Stomach (tissue), 9 donors: ENCODE data around the gene GPR108. TPM values are rescaled to one million over a fixed set of nuclear protein-coding genes. Genes with fewer than 3 reads are reported as not detected.

ENCODE experiments used
- DNase-seq, 2 donors: peaks; one replicate each; pipeline versions ENCODE4 v3.0.0 to v3.0.0-alpha.2; 2013 to 2019
- H3K27ac ChIP-seq, 5 donors: fragments of 200-600 bp in 4 of 5; sonication (generic) in 4 of 5; one replicate each; pipeline ENCODE4 v1.5.1; 2013 to 2019; ENCODE audit warnings: mild to moderate bottlenecking in 1 of 5, moderate library complexity in 1 of 5
- H3K27me3 ChIP-seq, 3 donors: fragments of 200-600 bp; sonication (generic); one replicate each; pipeline ENCODE4 v1.5.1; 2017 to 2019; ENCODE audit warnings: mixed run types in 1 of 3
- H3K36me3 ChIP-seq, 4 donors: fragments of 200-600 bp; sonication (generic); 1 replicate in 3 of 4; 2 replicates in 1 of 4; pipeline ENCODE4 v1.5.1; 2016 to 2019
- H3K4me1 ChIP-seq, 4 donors: fragments of 200-600 bp; sonication (generic); one replicate each; pipeline ENCODE4 v1.5.1; 2016 to 2019
- H3K4me3 ChIP-seq, 4 donors: fragments of 200-600 bp; sonication (generic) in 3 of 4; one replicate each; pipeline ENCODE4 v1.5.1; 2016 to 2019; ENCODE audit warnings: mild to moderate bottlenecking in 1 of 4
- H3K9me3 ChIP-seq, 4 donors: fragments of 200-600 bp; sonication (generic); one replicate each; pipeline ENCODE4 v1.5.1; 2016 to 2019
- EP300 ChIP-seq: sonication (generic); formaldehyde crosslinking; IDR thresholded peaks from one replicate; pipeline ENCODE4 v1.6.1; 2017; ENCODE audit warnings: antibody characterized with exemption
- POLR2A ChIP-seq, 4 donors: fragments of 450-650 bp; IDR thresholded peaks; one replicate each; pipeline ENCODE4 v1.6.1; 2016; ENCODE audit warnings: antibody characterized with exemption in 4 of 4, control low read depth in 2 of 4, mild to moderate bottlenecking in 1 of 4, moderate library complexity in 1 of 4
- POLR2AphosphoS5 ChIP-seq, 3 donors: sonication (generic); formaldehyde crosslinking; IDR thresholded peaks; one replicate each; pipeline ENCODE4 v1.6.1; 2016; ENCODE audit warnings: antibody characterized with exemption in 3 of 3
- WGBS, 5 donors: extraction: QIAGEN DNeasy Blood & Tissue Kit in 3 of 5; methylation state at CpG; one replicate each; pipeline versions ENCODE4 v1.1.5 to v1.1.7; 2013 to 2018; 5-methylcytosine and 5-hydroxymethylcytosine counted together
- intact Hi-C: fragments of 100-400 bp; cut with DNase I; formaldehyde crosslinking; loops from one replicate; pipeline ENCODE4 v1.15.1; 2023; ENCODE audit warnings: low total_unique reads
- polyA plus RNA-seq, 3 donors: library from polyadenylated mRNA; stranded (reverse); fragments of 200-250 nt; gene quantifications; one replicate each; pipeline ENCODE4 v1.2.3, GENCODE V29; 2013
- total RNA-seq, 5 donors: library from RNA; depleted of rRNA; stranded (reverse); fragments of >200 nt; gene quantifications; one replicate each; pipeline versions ENCODE4 v1.1.0 to v1.2.3, GENCODE V29; 2014 to 2016
- TF ChIP-seq, protein P1 (sequence below), 7 experiments: fragments of 450-650 bp in 4 of 7; fragments of 200-600 bp in 3 of 7; sonication (generic) in 3 of 7; IDR thresholded peaks; one replicate each; pipeline ENCODE4 v1.5.1; 2016 to 2019; ENCODE audit warnings: antibody characterized with exemption in 7 of 7, control low read depth in 2 of 7, mild to moderate bottlenecking in 1 of 7
- donor health status: healthy with polysubstance abuse.
- donor health status: Bipolar disorder and iron deficiency.
- donor health status: healthy.

The GPR108 gene
- total and polyA plus RNA-seq, 8 donors, result 28.1 to 132 (median 59.2) TPM

DNA sequence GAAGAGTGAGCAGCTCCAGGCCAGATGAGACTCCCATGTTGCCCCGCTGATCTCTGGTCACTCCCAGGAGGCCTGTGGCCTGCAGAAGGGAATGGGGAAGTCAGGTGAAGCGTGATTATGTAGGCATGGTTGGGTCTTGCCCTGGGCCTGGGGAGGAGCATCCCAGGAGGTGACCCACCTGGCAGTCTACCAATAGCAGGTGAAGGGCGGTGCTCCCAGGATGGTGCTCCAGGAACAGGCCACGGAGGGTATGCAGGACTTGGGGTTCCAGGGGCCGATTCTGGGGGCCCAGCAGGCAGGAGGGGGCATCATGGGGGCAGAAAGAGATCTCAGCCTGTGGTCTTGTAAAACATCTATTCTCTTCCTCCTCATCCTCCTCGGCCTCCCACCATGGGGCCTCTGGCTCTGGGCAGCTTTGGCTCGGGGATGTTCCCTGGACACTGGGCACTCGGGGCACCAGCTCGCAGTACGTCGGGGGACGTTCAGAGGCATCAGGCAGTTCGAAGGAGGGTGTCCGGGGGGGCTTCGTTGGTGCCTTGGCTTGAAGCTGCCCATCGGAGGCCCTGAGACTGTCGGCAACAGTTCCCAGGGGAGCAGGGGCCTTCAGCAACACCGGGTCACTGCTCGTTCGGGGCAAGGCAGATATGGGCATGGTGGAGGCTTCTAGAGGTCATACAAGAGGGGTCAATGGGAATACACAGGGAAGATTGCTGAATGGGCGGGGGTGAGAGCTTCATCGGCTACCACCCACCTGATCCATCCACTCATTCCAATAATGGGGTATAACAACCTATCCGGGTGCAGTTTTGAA, 17.5 kb upstream of the GPR108 start:
- intact Hi-C loops, result no loop called here

DNA sequence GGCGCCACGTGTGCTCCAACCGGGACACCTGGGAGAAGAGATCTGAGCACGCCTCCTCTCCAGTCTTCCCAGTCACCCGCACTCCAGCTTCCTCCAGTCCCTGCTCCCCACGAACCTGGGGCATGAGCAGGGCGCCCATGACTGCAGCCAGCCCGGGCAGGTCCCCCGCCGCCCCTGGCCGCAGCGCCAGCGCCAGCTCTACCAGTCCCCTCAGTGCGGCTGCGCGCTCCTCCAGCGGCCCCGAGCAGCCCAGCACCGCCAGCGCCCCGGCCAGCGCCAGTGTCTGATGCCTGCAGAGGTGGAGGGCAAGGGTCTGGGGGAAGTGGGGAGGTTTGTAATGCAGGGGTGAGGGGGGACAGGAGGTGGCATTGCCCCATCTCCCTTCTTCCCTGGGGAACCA, 16.8 kb upstream of the GPR108 start:
- TF ChIP-seq, protein P1, sequence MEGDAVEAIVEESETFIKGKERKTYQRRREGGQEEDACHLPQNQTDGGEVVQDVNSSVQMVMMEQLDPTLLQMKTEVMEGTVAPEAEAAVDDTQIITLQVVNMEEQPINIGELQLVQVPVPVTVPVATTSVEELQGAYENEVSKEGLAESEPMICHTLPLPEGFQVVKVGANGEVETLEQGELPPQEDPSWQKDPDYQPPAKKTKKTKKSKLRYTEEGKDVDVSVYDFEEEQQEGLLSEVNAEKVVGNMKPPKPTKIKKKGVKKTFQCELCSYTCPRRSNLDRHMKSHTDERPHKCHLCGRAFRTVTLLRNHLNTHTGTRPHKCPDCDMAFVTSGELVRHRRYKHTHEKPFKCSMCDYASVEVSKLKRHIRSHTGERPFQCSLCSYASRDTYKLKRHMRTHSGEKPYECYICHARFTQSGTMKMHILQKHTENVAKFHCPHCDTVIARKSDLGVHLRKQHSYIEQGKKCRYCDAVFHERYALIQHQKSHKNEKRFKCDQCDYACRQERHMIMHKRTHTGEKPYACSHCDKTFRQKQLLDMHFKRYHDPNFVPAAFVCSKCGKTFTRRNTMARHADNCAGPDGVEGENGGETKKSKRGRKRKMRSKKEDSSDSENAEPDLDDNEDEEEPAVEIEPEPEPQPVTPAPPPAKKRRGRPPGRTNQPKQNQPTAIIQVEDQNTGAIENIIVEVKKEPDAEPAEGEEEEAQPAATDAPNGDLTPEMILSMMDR (IDR thresholded peaks at IDR 0.05), result no peak
- TF ChIP-seq EP300 (no peak), POLR2A (IDR thresholded peaks at IDR 0.05) (no peak), POLR2AphosphoS5 (IDR thresholded peaks at IDR 0.05) (no peak)
- no peak for DNase-seq
- Histone ChIP-seq H3K4me1 (peaks cover 8 to 22% (median 15%) of the 10 kb centered on the region in 4 donors), H3K27ac (peak overlapping the region in 2 of 5 donors; percentile 83), H3K27me3 (no peaks in the 10 kb centered on the region), H3K4me3 (no peak overlapping the region), H3K9me3 (no peaks in the 10 kb centered on the region), H3K36me3 (peaks cover 30 to 72% (median 62%) of the 10 kb centered on the region in 4 donors)
- intact Hi-C loops, result no loop called here
- WGBS, 5 donors, result 93 to 99% (median 95%) methylated on average over 12 to 22 of the region's 22 CpGs

More for the DNA sequence above, 17.5 kb upstream of the GPR108 start:
- DNase-seq, result no peak
- Histone ChIP-seq H3K9me3 (no peaks in the 10 kb centered on the region), H3K27me3 (no peaks in the 10 kb centered on the region), H3K4me3 (no peak overlapping the region), H3K36me3 (peaks cover 23 to 72% (median 60%) of the 10 kb centered on the region in 4 donors), H3K4me1 (peaks cover 8 to 22% (median 15%) of the 10 kb centered on the region in 4 donors), H3K27ac (no peak overlapping the region)
- 89 to 93% (median 90%) methylated on average over 20 to 23 of the region's 23 CpGs for WGBS, 5 donors
- TF ChIP-seq POLR2A (IDR thresholded peaks at IDR 0.05) (no peak), EP300 (no peak), POLR2AphosphoS5 (IDR thresholded peaks at IDR 0.05) (no peak)
- TF ChIP-seq, protein P1 (IDR thresholded peaks at IDR 0.05), result no peak

DNA sequence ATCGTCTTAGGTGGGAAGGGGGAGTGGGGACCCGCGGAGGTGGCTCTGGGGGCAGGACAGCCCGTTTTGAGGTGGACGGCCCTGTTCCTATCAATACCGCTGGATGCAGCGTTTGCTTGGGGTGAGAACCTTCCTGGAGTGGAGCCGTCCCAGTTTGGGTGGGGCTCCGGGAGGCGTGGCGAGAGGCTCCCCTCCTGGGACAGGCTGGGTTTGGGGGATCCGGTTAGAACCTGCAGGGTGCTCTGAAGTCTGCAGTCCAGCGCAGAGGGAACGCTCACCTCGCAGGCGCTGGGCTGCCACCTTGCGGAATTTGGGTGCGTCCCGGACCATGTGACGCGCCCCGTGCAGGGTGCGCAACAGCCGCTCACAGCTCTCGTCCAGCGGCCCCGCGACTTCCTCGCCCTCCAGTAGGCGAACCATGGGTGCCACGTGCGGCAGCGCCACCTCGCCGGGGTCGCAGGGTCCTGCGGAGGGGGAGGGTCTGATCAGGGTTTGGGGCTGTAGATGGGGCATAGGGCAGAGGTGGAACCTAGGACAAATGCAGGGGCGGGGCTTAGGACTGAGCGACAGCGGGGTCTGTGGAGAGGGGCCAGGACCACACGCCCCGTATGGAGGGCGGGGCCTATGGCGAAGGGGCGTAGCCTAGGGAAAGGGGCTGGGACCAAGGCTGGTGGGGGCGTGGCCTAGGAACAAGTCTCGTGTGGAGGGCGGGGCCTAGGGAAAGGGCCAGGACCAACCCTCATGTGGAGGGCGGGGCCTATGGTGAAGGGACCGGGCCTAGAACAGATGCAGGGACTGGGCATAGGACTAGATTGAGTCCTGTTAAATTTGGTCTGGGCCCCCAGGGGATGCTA, 16.0 kb upstream of the GPR108 start:
- Histone ChIP-seq H3K27me3 (no peaks in the 10 kb centered on the region), H3K4me3 (peak overlapping the region; percentile 36 to 49 (median 41)), H3K27ac (peak overlapping the region; percentile 69 to 83 (median 81)), H3K36me3 (peaks cover 34 to 72% (median 62%) of the 10 kb centered on the region in 4 donors), H3K9me3 (no peaks in the 10 kb centered on the region), H3K4me1 (peaks cover 8 to 22% (median 15%) of the 10 kb centered on the region in 4 donors)
- intact Hi-C loops, result no loop called here
- WGBS, 5 donors, result 5 to 14% (median 7%) methylated on average over 39 to 50 of the region's 50 CpGs
- TF ChIP-seq, protein P1 (IDR thresholded peaks at IDR 0.05), result peak in 5 of 7 experiments; percentile 39 to 62 (median 43)
- TF ChIP-seq EP300 (no peak), POLR2A (IDR thresholded peaks at IDR 0.05) (no peak), POLR2AphosphoS5 (IDR thresholded peaks at IDR 0.05) (peak in 2 of 3 donors; percentile 29 to 68)
- DNase-seq, result peak; percentile 87 to 96
